K562 (cell line): ENCODE measurements around the gene TMEM131L. TPM values are rescaled to one million over a fixed set of nuclear protein-coding genes. Genes with fewer than 3 reads are reported as not detected.
A peak's percentile ranks its signal among the peaks of the same experiment; 100 is the strongest.

Experiments
- ARID1B ChIP-seq: fragments of 450-650 bp; IDR thresholded peaks from 2 replicates; pipeline ENCODE4 v1.6.1; 2016; ENCODE audit warnings: antibody characterized with exemption, mild to moderate bottlenecking, inconsistent platforms
- BRD4 ChIP-seq: fragments of 200-600 bp; sonication (generic); IDR thresholded peaks from 2 replicates; pipeline ENCODE4 v1.6.1; 2017; ENCODE audit warnings: inconsistent platforms
- GTF2F1 ChIP-seq: IDR thresholded peaks from 2 replicates; pipeline ENCODE4 v1.6.1; 2011; ENCODE audit warnings: low read depth, low read length, improper control_type of control experiment
- HBP1 ChIP-seq: fragments of 450-650 bp; formaldehyde crosslinking; IDR thresholded peaks from 2 replicates; pipeline ENCODE4 v1.4.0; 2022; ENCODE audit warnings: missing genetic modification characterization
- KLF1 ChIP-seq: fragments of 450-650 bp; IDR thresholded peaks from 2 replicates; pipeline ENCODE4 v1.6.1; 2016; ENCODE audit warnings: missing genetic modification characterization, missing compliant biosample characterization
- NFE2L1 ChIP-seq: fragments of 450-650 bp; IDR thresholded peaks from 2 replicates; pipeline ENCODE4 v1.6.1; 2016; ENCODE audit warnings: missing genetic modification characterization, low read depth, mild to moderate bottlenecking, missing compliant biosample characterization, moderate library complexity, borderline replicate concordance
- PHB2 ChIP-seq: fragments of 450-650 bp; IDR thresholded peaks from 2 replicates; pipeline ENCODE4 v1.6.1; 2017; ENCODE audit warnings: low read depth
- PTBP1 ChIP-seq: fragments of 200-400 bp; formaldehyde crosslinking; IDR thresholded peaks from 2 replicates; pipeline ENCODE4 v1.6.1; 2017; ENCODE audit warnings: low read depth, low read length
- PTTG1 ChIP-seq: fragments of 450-650 bp; IDR thresholded peaks from 2 replicates; pipeline ENCODE4 v1.6.1; 2016; ENCODE audit warnings: low read depth, mild to moderate bottlenecking, missing genetic modification characterization, missing compliant biosample characterization
- PYGO2 ChIP-seq: fragments of 450-650 bp; IDR thresholded peaks from 2 replicates; pipeline ENCODE4 v1.6.1; 2016; ENCODE audit warnings: mild to moderate bottlenecking, missing genetic modification characterization, moderate library complexity, missing compliant biosample characterization
- SIN3B ChIP-seq: fragments of 450-650 bp; IDR thresholded peaks from 2 replicates; pipeline ENCODE4 v1.6.1; 2017; ENCODE audit warnings: low read depth, mild to moderate bottlenecking, moderate library complexity
- SP2 ChIP-seq: IDR thresholded peaks from 2 replicates; pipeline ENCODE4 v1.6.1; 2011; ENCODE audit warnings: mild to moderate bottlenecking, low read depth, low read length, moderate library complexity; ENCODE audit not compliant: poor library complexity, severe bottlenecking; ENCODE audit errors: extremely low read depth
- ZNF134 ChIP-seq: fragments of 250-450 bp; sonication (Bioruptor Pico); conservative IDR thresholded peaks from 2 replicates; pipeline ENCODE4 v1.4.0; 2020
- ZNF165 ChIP-seq: fragments of 250-450 bp; sonication (Bioruptor Pico); IDR thresholded peaks from 2 replicates; pipeline ENCODE4 v1.4.0; 2020; ENCODE audit warnings: borderline replicate concordance
- ZNF175 ChIP-seq: fragments of 200-800 bp; sonication (Bioruptor generic); IDR thresholded peaks from 2 replicates; pipeline ENCODE4 v1.6.1; 2016; ENCODE audit warnings: low read depth, mild to moderate bottlenecking, missing genetic modification characterization, missing compliant biosample characterization
- polyA plus RNA-seq, 8 experiments: library from polyadenylated mRNA; depleted of rRNA in 4 of 8; stranded (reverse) in 5 of 8; unstranded in 3 of 8; fragments of >200 nt; fragmentation: Nextera tagmentation in 2 of 8; fragmentation: Illumina TruSeq in 1 of 8; extraction: Ambion mirVana in 2 of 8; extraction: Trizol in 1 of 8; gene quantifications; 2 replicates each; pipeline versions ENCODE4 v1.2.1 to v1.2.3, GENCODE V29; 2011 to 2014; ENCODE audit warnings: inconsistent platforms in 1 of 8, missing spikeins in 1 of 8
- total RNA-seq, 7 experiments: library from RNA; depleted of rRNA in 6 of 7; stranded (reverse); fragments of >200 nt in 6 of 7; fragmentation: Illumina TruSeq in 2 of 7; extraction: Trizol in 2 of 7; gene quantifications; 2 replicates each; pipeline versions ENCODE4 v1.2.1 to v1.2.3, GENCODE V29; 2011 to 2021; ENCODE audit warnings: low replicate concordance in 1 of 7
- TF ChIP-seq, protein P1 (sequence below), 3 experiments: fragments of 200-800 bp in 1 of 3; fragments of 250-450 bp in 1 of 3; fragments of 450-650 bp in 1 of 3; sonication (Bioruptor Pico) in 1 of 3; sonication (Bioruptor generic) in 1 of 3; formaldehyde crosslinking in 1 of 3; IDR thresholded peaks; 2 replicates each; pipeline versions ENCODE4 v1.6.1 to v1.8.0; 2016 to 2022; ENCODE audit warnings: mild to moderate bottlenecking in 2 of 3, missing genetic modification characterization in 2 of 3, missing compliant biosample characterization in 1 of 3, moderate library complexity in 1 of 3
- TF ChIP-seq, protein P2 (sequence below): IDR thresholded peaks from 2 replicates; pipeline ENCODE4 v1.6.1; 2011; ENCODE audit warnings: borderline replicate concordance, low read depth, mild to moderate bottlenecking, moderate library complexity, low read length; ENCODE audit not compliant: insufficient read depth, poor library complexity, severe bottlenecking
- TF ChIP-seq, protein P3 (sequence below): fragments of 250-450 bp; sonication (Bioruptor Pico); IDR thresholded peaks from 2 replicates; pipeline ENCODE4 v1.9.0; 2021; ENCODE audit warnings: mild to moderate bottlenecking, inconsistent platforms

Gene TMEM131L
- total and polyA plus RNA-seq, 9 of the 15 experiments (the other 6 are each of a cell fraction or from before 2014, with no cell fraction given), result 1.2 to 20.8 (median 12.9) TPM

GRCh38 chr4:153537493-153537960, 71.4 kb downstream of the TMEM131L start (continued):
- TF ChIP-seq SIN3B, result no peak
- TF ChIP-seq PTTG1, result peak; percentile 90
- no peak for TF ChIP-seq ARID1B
- TF ChIP-seq NFE2L1 (tag), result peak; percentile 34; the same call in 1 of the 2 replicates
- TF ChIP-seq, protein P1, sequence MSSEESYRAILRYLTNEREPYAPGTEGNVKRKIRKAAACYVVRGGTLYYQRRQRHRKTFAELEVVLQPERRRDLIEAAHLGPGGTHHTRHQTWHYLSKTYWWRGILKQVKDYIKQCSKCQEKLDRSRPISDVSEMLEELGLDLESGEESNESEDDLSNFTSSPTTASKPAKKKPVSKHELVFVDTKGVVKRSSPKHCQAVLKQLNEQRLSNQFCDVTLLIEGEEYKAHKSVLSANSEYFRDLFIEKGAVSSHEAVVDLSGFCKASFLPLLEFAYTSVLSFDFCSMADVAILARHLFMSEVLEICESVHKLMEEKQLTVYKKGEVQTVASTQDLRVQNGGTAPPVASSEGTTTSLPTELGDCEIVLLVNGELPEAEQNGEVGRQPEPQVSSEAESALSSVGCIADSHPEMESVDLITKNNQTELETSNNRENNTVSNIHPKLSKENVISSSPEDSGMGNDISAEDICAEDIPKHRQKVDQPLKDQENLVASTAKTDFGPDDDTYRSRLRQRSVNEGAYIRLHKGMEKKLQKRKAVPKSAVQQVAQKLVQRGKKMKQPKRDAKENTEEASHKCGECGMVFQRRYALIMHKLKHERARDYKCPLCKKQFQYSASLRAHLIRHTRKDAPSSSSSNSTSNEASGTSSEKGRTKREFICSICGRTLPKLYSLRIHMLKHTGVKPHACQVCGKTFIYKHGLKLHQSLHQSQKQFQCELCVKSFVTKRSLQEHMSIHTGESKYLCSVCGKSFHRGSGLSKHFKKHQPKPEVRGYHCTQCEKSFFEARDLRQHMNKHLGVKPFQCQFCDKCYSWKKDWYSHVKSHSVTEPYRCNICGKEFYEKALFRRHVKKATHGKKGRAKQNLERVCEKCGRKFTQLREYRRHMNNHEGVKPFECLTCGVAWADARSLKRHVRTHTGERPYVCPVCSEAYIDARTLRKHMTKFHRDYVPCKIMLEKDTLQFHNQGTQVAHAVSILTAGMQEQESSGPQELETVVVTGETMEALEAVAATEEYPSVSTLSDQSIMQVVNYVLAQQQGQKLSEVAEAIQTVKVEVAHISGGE (CRISPR knock-in tag; IDR thresholded peaks at IDR 0.05), result peak in 1 of 3 experiments; percentile 38; a peak in 1 of 6 replicates
- no peak for TF ChIP-seq SP2
- no peak for TF ChIP-seq BRD4
- no peak for TF ChIP-seq GTF2F1
- TF ChIP-seq, protein P2, sequence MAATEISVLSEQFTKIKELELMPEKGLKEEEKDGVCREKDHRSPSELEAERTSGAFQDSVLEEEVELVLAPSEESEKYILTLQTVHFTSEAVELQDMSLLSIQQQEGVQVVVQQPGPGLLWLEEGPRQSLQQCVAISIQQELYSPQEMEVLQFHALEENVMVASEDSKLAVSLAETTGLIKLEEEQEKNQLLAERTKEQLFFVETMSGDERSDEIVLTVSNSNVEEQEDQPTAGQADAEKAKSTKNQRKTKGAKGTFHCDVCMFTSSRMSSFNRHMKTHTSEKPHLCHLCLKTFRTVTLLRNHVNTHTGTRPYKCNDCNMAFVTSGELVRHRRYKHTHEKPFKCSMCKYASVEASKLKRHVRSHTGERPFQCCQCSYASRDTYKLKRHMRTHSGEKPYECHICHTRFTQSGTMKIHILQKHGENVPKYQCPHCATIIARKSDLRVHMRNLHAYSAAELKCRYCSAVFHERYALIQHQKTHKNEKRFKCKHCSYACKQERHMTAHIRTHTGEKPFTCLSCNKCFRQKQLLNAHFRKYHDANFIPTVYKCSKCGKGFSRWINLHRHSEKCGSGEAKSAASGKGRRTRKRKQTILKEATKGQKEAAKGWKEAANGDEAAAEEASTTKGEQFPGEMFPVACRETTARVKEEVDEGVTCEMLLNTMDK, result no peak
- peak; percentile 96 for TF ChIP-seq HBP1 (CRISPR knock-in tag)
- TF ChIP-seq PTBP1, result no peak
- TF ChIP-seq ZNF134 (CRISPR knock-in tag), result peak; percentile 65
- TF ChIP-seq ZNF165 (CRISPR knock-in tag), result no peak
- peak; percentile 84 for TF ChIP-seq PYGO2 (tag)
- TF ChIP-seq KLF1, result no peak
- TF ChIP-seq, protein P3, sequence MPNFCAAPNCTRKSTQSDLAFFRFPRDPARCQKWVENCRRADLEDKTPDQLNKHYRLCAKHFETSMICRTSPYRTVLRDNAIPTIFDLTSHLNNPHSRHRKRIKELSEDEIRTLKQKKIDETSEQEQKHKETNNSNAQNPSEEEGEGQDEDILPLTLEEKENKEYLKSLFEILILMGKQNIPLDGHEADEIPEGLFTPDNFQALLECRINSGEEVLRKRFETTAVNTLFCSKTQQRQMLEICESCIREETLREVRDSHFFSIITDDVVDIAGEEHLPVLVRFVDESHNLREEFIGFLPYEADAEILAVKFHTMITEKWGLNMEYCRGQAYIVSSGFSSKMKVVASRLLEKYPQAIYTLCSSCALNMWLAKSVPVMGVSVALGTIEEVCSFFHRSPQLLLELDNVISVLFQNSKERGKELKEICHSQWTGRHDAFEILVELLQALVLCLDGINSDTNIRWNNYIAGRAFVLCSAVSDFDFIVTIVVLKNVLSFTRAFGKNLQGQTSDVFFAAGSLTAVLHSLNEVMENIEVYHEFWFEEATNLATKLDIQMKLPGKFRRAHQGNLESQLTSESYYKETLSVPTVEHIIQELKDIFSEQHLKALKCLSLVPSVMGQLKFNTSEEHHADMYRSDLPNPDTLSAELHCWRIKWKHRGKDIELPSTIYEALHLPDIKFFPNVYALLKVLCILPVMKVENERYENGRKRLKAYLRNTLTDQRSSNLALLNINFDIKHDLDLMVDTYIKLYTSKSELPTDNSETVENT, result no peak
- no peak for TF ChIP-seq PHB2
- peak; percentile 99 for TF ChIP-seq ZNF175 (CRISPR knock-in tag)
